ENCODE data around the gene LORICRIN. TPM values are rescaled to one million over a fixed set of nuclear protein-coding genes. Genes with fewer than 3 reads are reported as not detected.
A peak's percentile ranks its signal among the peaks of the same experiment; 100 is the strongest.

Gene LORICRIN
- total RNA-seq, 2 donors from 2014 or later, result not detected

DNA sequence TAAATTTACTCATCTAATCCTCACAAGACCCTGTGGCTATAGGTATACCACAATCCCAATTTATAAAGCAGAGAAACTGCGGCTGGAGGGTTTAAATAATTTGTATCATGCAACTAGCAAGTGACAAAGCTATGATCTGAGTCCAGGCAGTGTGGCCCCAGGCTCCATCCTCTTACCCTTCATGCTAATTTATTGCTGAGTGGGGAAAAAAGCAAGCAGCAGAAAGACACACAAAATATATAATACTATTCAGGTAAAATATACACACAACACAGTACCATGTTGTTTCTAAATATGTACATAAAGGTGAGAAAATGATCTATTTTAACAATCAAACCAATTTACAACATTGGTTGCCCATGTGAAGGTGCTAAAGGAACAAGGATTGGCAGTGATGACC is 17.3 kb upstream of the LORICRIN start:
- Mint-ChIP-seq H3K9me3 (peaks cover 6 to 7% of the 10 kb centered on the region in 2 donors), H3K36me3 (no peaks in the 10 kb centered on the region), H3K27ac (no peak overlapping the region)
- no peak for ATAC-seq
- DNase-seq (ENCODE audit: low spot score in 2 of 2), result no peak

DNA sequence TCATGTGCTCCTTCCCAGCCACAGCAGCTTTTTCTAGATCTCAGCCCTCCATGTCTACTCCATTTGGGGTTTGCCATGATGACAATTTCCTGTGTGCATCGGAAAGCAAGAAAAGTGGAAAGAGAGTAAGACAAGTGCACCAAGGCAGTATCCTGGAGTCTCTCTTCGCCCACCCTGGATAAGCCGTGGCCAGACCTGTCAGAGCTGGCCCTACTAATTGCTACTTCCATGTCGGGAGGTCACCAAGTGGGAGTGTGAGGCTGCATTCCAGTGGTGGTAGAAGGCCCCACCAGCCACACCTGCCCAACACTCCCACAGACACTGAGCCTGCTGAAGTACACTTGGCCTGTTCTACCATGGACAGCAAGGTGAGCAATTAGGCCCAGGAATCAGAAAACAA is 14.0 kb upstream of the LORICRIN start:
- DNase-seq (ENCODE audit: low spot score in 2 of 2) (no peak), ATAC-seq (no peak)
- Mint-ChIP-seq H3K27ac (no peak overlapping the region), H3K36me3 (no peaks in the 10 kb centered on the region), H3K9me3 (peaks cover 6 to 7% of the 10 kb centered on the region in 2 donors)

DNA sequence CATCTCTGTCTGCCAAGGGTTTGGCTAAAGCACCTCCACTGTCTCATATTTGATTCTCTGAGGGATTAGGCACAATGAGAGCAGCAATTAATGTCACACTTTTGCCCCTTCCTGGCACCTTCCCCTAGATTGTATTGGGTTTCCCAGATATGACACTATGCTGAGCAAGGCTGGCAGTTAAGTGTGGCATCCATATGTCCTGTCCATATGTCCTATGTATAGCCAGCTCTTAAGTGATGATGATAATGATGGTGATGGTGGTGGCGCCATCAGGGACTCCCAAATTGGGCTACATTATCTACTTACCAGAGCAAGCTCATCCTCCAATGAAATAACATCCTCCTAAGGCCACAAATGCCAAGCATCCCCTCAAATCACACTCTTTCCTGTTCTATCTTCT is 13.5 kb upstream of the LORICRIN start:
- H3K27ac Mint-ChIP-seq, result no peak overlapping the region
- H3K36me3 Mint-ChIP-seq, result no peaks in the 10 kb centered on the region
- no peak for DNase-seq (ENCODE audit: low spot score in 2 of 2)
- no peak for ATAC-seq
- H3K9me3 Mint-ChIP-seq, result peaks cover 6 to 7% of the 10 kb centered on the region in 2 donors

DNA sequence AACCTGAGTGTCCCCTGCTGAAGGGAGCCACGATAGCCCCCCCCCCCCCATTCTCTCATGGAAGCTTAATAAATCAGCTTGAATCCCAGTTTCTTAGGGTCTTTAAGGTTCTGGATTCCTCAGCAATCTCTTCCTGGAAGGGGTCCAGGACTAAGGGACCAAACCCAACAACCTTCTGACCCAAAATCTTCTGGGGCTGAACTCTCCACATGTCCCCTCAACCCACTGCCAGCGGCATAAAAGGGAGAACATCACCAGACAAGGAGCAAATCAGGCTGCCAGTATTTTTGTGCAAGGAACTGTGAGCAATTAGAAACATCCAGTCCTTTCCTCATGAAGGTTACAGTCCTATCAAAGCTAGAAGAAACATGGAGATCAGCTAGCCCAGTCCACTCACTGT is 12.7 kb upstream of the LORICRIN start:
- H3K36me3 Mint-ChIP-seq, result no peaks in the 10 kb centered on the region
- peaks cover 6 to 7% of the 10 kb centered on the region in 2 donors for H3K9me3 Mint-ChIP-seq
- DNase-seq (ENCODE audit: low spot score in 2 of 2), result no peak
- no peak overlapping the region for H3K27ac Mint-ChIP-seq
- no peak for ATAC-seq

DNA sequence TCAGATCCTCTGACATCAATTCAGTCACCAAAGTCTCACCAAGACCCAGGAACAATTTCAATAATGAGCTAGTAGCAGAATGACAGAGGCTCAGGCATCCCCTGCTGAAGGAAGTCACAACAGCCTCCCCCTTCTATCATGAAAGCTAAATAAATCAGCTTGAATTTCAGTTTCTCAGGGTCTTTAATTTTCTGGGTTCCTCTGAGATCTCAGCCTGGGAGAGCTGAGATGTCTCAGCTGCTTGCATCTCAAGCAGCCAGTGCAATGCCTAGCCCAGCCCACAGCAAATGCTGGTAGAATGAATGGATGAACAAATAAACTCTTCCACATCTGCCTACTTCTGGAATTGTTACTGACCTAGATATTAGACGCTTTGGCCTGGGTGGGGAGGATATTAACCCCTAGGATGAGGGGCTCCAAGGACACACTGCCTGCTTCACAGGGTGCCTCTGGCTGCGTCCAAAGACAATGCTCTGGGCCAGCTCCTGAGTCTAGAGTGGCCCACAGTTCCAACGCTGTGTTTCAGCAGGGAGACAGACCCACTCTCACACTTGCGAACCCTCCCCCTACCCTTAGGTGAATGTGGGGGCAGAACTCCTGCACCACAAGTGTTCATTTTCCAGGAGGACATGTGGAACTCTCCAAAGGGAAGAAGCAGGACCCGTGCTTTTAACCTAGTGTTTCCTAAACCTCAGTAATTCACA is 11.2 kb upstream of the LORICRIN start:
- H3K9me3 Mint-ChIP-seq, result peaks cover 6 to 7% of the 10 kb centered on the region in 2 donors
- DNase-seq (ENCODE audit: low spot score in 2 of 2) (no peak), ATAC-seq (no peak)
- no peak overlapping the region for H3K27ac Mint-ChIP-seq
- H3K36me3 Mint-ChIP-seq, result no peaks in the 10 kb centered on the region

DNA sequence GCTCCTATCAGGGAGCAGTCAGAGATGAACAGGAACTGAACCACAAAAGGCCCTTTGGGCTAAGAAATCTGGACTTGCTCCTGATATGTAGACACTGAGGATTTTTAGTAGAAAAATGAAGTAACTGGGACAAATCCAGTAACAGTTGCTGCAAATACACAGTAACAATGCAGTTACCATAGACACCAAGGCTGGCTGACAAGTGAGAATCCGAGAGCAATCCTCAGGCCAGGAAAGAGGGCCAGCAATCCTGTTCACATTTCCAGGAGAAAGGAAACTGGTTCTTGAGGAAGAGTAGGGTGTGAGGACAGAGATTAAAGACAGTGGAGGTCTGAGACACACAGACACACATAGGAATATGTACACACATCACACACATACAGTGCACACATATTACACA is 9.3 kb upstream of the LORICRIN start:
- no peaks in the 10 kb centered on the region for H3K36me3 Mint-ChIP-seq
- ATAC-seq (no peak), DNase-seq (ENCODE audit: low spot score in 2 of 2) (no peak)
- H3K9me3 Mint-ChIP-seq, result peaks cover 0 to under 1% of the 10 kb centered on the region in 2 donors
- H3K27ac Mint-ChIP-seq, result no peak overlapping the region

DNA sequence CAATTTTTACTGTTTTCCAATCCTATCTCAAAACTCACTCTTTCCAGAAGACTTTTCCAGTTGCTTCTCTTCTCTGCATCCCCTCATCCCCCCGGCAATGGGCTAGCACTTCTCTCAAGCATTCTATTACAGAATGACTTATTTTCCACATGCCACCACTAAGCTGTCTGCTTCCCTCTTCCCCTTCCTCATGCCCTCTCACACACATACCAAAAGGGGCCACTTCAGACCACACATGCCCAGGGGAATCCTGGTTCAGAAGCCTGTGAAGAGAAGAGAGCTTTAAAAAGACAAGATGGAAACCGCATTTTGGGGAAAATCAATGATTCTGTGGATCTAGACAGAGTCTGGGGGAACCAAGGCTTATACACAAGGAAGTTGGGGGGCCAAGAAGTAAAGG is 8.4 kb upstream of the LORICRIN start:
- no peak for DNase-seq (ENCODE audit: low spot score in 2 of 2)
- Mint-ChIP-seq H3K27ac (peak overlapping the region in 1 of 2 donors; percentile 22), H3K9me3 (no peaks in the 10 kb centered on the region), H3K36me3 (no peaks in the 10 kb centered on the region)
- no peak for ATAC-seq

DNA sequence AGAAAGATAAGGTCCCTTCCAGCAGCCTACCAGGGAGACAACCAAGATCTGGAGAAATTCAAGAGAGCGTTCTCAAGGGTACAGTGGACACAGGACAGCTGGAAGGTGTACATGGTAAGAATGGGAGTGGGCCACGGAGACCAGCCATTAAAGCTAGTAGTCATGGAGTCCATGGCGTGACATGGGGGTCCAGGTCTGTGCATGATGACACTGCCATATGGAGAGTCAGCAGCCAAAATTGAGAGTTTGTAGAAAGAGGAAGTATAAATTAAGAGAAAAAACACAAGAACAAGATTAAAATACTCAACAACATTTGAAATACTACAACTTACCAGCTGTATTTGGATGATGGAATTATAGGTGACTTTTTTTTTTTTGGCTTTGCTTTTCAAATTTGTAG is 7.9 kb upstream of the LORICRIN start:
- Mint-ChIP-seq H3K36me3 (no peaks in the 10 kb centered on the region), H3K9me3 (no peaks in the 10 kb centered on the region), H3K27ac (no peak overlapping the region)
- ATAC-seq (no peak), DNase-seq (ENCODE audit: low spot score in 2 of 2) (no peak)

DNA sequence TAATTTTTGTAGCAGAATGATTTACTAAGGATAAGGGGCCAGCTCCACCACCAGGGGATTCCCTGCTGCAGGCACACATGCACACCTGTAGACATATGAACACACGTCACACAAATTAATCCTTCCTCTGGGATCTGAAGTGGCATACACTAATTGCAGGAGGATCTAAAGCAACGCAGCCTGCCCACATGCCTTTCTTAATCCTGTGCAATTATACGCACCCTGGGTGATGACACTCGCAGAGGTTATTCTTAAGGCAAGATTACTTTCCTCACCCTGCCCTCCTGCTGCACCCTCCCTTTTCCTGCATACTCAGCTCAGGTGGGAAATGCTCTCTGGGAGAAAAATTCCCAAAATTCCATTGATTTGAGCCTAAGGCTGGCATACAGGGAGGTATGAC is 7.5 kb upstream of the LORICRIN start:
- Mint-ChIP-seq H3K36me3 (no peaks in the 10 kb centered on the region), H3K9me3 (no peaks in the 10 kb centered on the region), H3K27ac (no peak overlapping the region)
- ATAC-seq, result no peak
- no peak for DNase-seq (ENCODE audit: low spot score in 2 of 2)

DNA sequence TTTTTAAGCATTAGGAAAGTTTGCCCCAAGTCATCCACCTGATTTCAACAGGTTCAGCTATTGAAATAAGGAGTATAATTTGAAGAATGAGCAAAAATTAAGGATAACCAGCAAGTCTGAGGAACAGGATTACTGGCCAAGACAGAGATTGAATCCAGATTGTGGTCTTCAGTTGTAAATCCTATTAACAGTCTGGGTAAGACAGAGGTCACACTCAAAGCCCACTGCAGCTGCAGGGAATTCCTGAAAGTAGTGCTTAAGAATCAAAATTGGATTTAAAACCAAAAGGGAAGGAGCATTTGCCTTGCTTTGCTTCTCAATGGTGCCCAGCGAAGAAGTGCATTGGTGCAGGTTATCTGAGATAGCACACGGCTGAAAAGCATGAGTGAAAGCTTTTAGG is 6.4 kb upstream of the LORICRIN start:
- H3K36me3 Mint-ChIP-seq, result no peaks in the 10 kb centered on the region
- no peak overlapping the region for H3K27ac Mint-ChIP-seq
- DNase-seq (ENCODE audit: low spot score in 2 of 2), result no peak
- H3K9me3 Mint-ChIP-seq, result no peaks in the 10 kb centered on the region
- no peak for ATAC-seq

DNA sequence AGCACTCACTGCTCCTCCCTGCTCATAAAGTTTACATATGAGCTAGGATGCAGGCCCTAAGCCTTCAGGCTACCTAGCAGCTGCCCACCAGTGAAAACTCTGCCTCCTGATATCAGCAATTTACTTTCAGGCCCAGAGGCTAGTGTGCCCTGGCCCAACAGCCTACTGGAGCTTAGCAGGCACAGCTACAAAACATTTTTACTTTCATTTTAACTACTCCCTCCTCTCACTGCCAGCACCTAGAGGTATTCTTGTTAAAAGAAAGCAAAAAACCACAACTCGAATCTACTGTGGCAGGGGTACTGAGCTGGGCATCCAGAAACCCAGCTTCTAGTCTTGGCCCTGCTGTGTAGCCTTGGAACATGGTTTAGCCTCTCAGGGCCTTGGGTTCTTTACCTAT is 5.8 kb upstream of the LORICRIN start:
- H3K27ac Mint-ChIP-seq, result no peak overlapping the region
- DNase-seq (ENCODE audit: low spot score in 2 of 2), result no peak
- H3K36me3 Mint-ChIP-seq, result no peaks in the 10 kb centered on the region
- no peaks in the 10 kb centered on the region for H3K9me3 Mint-ChIP-seq
- peak in 1 of 2 donors; percentile 24 for ATAC-seq

DNA sequence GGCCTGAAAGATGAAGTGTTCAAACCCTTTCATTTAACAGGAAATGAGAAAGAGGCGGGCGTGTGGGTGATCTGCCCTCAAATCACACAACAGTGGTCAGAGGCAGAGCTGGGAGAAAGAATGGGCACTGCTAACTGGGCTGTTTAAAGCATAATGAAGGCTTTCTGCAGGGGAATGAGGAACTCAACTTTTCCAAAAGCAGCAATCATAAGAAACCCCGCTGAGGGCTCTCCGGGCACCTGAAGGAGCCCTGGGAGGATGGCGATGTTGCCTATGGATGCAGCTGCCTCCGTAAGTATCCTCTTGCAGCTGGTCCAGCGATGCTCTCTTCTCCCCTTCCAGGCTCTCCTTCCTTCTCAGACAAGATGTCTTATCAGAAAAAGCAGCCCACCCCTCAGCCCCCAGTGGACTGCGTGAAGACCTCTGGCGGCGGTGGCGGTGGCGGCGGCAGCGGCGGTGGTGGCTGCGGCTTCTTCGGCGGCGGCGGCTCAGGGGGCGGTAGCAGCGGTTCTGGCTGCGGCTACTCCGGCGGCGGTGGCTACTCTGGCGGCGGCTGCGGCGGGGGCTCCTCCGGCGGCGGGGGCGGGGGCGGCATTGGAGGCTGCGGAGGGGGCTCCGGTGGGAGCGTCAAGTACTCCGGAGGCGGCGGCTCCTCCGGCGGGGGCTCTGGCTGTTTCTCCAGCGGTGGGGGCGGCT is 1.2 kb downstream of the LORICRIN start:
- H3K36me3 Mint-ChIP-seq, result no peaks in the 10 kb centered on the region
- no peak overlapping the region for H3K27ac Mint-ChIP-seq
- H3K9me3 Mint-ChIP-seq, result no peaks in the 10 kb centered on the region
- no peak for DNase-seq (ENCODE audit: low spot score in 2 of 2)
- ATAC-seq, result peak; percentile 39 to 42

DNA sequence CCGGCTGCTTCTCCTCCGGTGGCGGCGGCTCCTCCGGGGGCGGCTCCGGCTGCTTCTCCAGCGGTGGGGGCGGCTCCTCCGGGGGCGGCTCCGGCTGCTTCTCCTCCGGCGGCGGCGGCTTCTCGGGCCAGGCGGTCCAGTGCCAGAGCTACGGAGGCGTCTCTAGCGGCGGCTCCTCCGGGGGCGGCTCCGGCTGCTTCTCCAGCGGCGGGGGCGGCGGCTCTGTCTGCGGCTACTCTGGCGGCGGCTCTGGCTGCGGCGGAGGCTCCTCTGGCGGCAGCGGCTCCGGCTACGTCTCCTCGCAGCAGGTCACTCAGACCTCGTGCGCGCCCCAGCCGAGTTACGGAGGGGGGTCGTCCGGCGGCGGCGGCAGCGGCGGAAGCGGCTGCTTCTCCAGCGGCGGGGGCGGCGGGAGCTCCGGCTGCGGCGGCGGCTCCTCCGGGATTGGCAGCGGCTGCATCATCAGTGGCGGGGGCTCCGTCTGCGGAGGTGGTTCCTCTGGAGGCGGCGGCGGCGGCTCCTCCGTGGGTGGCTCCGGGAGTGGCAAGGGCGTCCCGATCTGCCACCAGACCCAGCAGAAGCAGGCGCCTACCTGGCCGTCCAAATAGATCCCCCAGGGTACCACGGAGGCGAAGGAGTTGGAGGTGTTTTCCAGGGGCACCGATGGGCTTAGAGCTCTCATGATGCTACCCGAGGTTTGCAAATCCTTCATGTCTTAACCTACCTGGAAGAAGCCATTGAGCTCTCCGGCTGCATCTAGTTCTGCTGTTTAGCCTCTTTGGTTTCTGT is 2.0 kb downstream of the LORICRIN start:
- Mint-ChIP-seq H3K9me3 (no peaks in the 10 kb centered on the region), H3K36me3 (no peaks in the 10 kb centered on the region), H3K27ac (no peak overlapping the region)
- ATAC-seq, result peak; percentile 27 to 30
- no peak for DNase-seq (ENCODE audit: low spot score in 2 of 2)

DNA sequence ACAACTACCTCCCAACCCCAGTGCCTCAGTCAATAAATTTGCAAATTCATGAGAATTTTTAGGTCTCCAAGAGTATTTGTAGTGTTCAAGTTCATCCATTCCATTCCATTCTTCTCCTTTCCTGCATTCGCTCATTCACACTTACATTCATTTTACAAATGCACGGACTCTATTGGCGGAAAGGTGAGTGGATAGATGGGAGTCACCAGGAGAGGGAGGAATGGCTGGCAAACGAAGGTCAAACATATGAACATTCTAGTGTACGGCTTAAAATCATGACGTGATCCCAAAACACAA is 2.5 kb downstream of the LORICRIN start:
- Mint-ChIP-seq H3K27ac (no peak overlapping the region), H3K36me3 (no peaks in the 10 kb centered on the region), H3K9me3 (no peaks in the 10 kb centered on the region)
- DNase-seq (ENCODE audit: low spot score in 2 of 2), result no peak
- ATAC-seq, result no peak

DNA sequence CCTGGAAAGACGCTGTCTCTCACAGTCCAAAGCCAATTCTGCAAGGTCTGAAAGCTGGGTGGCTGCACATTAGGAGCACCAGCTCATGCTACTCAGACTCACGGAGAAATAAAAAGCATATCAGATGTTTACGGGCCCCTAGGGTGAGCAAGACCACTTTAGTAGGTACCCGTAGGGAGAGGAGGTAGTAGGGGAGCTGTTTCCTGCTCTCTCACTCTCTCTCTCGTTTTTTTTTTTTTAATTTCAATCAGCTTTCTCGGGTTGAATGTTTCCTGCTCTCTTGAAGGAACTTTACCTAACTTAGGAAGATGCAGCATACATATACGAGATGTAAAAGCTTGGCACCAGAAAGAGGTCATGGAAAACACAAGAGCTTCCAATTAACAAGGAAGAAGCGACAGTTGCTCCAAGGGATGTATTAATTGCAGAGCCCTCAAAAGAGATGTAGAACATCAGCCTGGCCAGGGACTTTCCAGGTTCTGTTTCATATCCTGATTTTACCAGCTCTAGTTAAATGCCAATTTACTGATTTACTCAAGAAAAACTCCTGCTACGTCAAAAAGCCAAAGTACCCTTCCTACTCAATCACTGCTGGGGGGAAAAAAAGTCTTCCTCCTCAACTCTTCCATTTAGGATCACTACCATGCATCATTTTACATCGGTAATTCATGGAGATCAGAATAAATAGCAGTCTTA is 3.1 kb downstream of the LORICRIN start:
- ATAC-seq (peak; percentile 30 to 32), DNase-seq (ENCODE audit: low spot score in 2 of 2) (no peak)
- Mint-ChIP-seq H3K27ac (no peak overlapping the region), H3K36me3 (no peaks in the 10 kb centered on the region), H3K9me3 (no peaks in the 10 kb centered on the region)

DNA sequence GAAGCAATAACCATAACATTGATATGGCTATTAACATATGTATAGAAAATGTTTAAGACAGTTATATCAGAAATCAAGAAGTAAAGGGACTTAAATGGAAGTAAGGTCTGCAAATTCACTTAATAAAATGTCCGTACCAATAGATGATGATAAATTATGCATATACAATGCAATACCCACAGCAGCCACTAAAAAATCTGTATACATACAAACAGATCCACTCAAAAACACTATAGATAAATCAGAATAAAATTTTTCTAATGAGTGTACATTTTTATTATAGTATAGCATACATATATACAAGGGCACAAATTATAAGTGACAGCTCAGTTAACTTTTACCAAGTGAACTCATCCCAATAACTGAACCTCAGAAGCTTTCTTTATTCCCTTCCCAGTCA is 6.0 kb downstream of the LORICRIN start:
- Mint-ChIP-seq H3K9me3 (no peaks in the 10 kb centered on the region), H3K36me3 (no peaks in the 10 kb centered on the region), H3K27ac (no peak overlapping the region)
- DNase-seq (ENCODE audit: low spot score in 2 of 2) (no peak), ATAC-seq (no peak)

DNA sequence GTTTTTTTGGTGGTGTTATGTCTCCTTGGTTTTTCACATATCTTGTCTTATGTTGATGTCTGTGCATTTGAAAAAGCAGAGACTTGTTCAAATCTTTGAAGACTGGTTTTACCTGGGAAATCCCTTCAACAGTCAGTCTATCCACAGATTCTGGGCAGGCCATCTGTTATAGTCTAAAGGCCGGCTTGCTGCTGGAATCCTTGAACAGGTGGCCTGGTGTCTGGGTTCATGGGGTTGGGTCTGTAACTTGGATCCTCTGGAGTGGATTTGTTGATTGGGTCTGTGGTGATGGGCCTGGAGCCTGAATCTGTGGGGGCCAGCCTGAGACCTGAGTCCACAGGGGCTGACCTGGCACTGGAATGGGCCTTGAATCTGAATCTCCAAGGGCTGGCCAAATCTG is 12.2 kb downstream of the LORICRIN start:
- no peak overlapping the region for H3K27ac Mint-ChIP-seq
- ATAC-seq (no peak), DNase-seq (ENCODE audit: low spot score in 2 of 2) (no peak)
- H3K36me3 Mint-ChIP-seq, result no peaks in the 10 kb centered on the region
- no peaks in the 10 kb centered on the region for H3K9me3 Mint-ChIP-seq

Data from activated naive CD4-positive, alpha-beta T cell treated with anti-CD3 and anti-CD28 coated beads, Interleukin-2, amount 50 U/mL, for 72 hours (primary cell).